ENCODE measurements around the gene CENPN.

CENPN gene

DNA sequence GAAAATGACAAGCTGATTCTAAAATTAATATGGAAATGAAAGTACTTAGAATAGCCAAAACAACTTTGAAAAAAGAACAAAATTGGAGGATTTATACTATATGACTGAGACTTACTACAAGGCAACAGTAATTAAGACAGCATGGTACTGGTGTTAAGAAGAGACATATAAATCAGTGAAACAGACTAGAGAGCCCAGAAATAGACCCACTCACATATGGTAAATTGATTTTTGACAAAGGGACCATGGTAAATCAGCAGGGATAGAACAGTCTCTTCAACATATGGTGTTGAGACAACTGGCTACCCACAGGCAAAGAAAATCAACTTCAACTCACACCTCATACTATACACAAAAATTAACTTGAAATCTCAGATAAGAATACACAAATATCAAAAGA is 13.2 kb upstream of the CENPN start:
- Histone ChIP-seq H3K36me3 (replicated peaks; ENCODE audit: insufficient read depth, low read length) (no peaks in the 10 kb centered on the region), H3K4me2 (ENCODE audit: low read depth, low read length) (no peak overlapping the region), H3K9ac (ENCODE audit: low read length) (no peak overlapping the region), H2AFZ (ENCODE audit: low read length) (no peak overlapping the region), H3F3A (ENCODE audit: insufficient read depth, low read length) (no peaks in the 10 kb centered on the region), H3K27ac (ENCODE audit: low read length) (no peak overlapping the region), H4K20me1 (ENCODE audit: insufficient read depth, low read length) (no peaks in the 10 kb centered on the region), H3K9me3 (replicated peaks; ENCODE audit: insufficient read depth, low read length) (no peaks in the 10 kb centered on the region), H3K79me2 (ENCODE audit: low read length) (peaks cover 77% of the 10 kb centered on the region), H3K4me3 (ENCODE audit: low read length) (no peak overlapping the region), H3K4me1 (ENCODE audit: low read length) (no peaks in the 10 kb centered on the region), H3K9me2 (replicated peaks; ENCODE audit: insufficient read depth, low read length) (no peaks in the 10 kb centered on the region), H3K27me3 (replicated peaks; ENCODE audit: insufficient read depth, low read length) (no peaks in the 10 kb centered on the region)
- no peak for DNase-seq
- TF ChIP-seq, protein P1, sequence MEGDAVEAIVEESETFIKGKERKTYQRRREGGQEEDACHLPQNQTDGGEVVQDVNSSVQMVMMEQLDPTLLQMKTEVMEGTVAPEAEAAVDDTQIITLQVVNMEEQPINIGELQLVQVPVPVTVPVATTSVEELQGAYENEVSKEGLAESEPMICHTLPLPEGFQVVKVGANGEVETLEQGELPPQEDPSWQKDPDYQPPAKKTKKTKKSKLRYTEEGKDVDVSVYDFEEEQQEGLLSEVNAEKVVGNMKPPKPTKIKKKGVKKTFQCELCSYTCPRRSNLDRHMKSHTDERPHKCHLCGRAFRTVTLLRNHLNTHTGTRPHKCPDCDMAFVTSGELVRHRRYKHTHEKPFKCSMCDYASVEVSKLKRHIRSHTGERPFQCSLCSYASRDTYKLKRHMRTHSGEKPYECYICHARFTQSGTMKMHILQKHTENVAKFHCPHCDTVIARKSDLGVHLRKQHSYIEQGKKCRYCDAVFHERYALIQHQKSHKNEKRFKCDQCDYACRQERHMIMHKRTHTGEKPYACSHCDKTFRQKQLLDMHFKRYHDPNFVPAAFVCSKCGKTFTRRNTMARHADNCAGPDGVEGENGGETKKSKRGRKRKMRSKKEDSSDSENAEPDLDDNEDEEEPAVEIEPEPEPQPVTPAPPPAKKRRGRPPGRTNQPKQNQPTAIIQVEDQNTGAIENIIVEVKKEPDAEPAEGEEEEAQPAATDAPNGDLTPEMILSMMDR (IDR thresholded peaks at IDR 0.05; ENCODE audit: low read length): no peak
- TF ChIP-seq EZH2phosphoT487 (IDR thresholded peaks at IDR 0.05; ENCODE audit: low read length) (no peak), EZH2 (optimal IDR thresholded peaks at IDR 0.05; ENCODE audit: low read depth, low read length) (no peak)

DNA sequence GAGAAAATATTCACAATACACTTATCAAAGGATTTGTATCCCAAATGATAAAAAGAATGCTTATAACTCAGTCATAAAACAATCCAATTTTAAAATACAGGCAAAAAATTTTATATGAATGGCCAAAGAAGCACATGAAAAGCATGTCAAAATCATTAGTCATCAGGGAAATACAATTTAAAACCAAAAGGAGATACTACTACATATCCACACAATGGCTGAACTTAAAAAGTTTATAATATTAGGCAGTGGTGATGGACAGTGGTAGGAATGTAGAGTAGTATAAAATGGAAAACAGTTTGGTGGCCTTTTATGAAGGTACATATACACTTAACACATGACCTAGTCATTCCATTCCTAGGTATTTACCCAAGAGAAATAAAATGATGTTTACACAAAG is 12.6 kb upstream of the CENPN start:
- no peak for DNase-seq
- no peak overlapping the region for H3K9ac ChIP-seq (ENCODE audit: low read length)
- no peaks in the 10 kb centered on the region for H4K20me1 ChIP-seq (ENCODE audit: insufficient read depth, low read length)
- no peaks in the 10 kb centered on the region for H3K9me2 ChIP-seq (replicated peaks; ENCODE audit: insufficient read depth, low read length)
- H2AFZ ChIP-seq (ENCODE audit: low read length): no peak overlapping the region
- H3K4me2 ChIP-seq (ENCODE audit: low read depth, low read length): no peak overlapping the region
- TF ChIP-seq EZH2phosphoT487 (IDR thresholded peaks at IDR 0.05; ENCODE audit: low read length): no peak
- no peak for TF ChIP-seq EZH2 (optimal IDR thresholded peaks at IDR 0.05; ENCODE audit: low read depth, low read length)
- TF ChIP-seq, protein P1 (IDR thresholded peaks at IDR 0.05; ENCODE audit: low read length): no peak
- H3F3A ChIP-seq (ENCODE audit: insufficient read depth, low read length): no peaks in the 10 kb centered on the region
- no peaks in the 10 kb centered on the region for H3K4me1 ChIP-seq (ENCODE audit: low read length)
- H3K79me2 ChIP-seq (ENCODE audit: low read length): peaks cover 84% of the 10 kb centered on the region
- H3K4me3 ChIP-seq (ENCODE audit: low read length): no peak overlapping the region
- no peaks in the 10 kb centered on the region for H3K9me3 ChIP-seq (replicated peaks; ENCODE audit: insufficient read depth, low read length)
- H3K27me3 ChIP-seq (replicated peaks; ENCODE audit: insufficient read depth, low read length): no peaks in the 10 kb centered on the region
- H3K27ac ChIP-seq (ENCODE audit: low read length): no peak overlapping the region
- H3K36me3 ChIP-seq (replicated peaks; ENCODE audit: insufficient read depth, low read length): no peaks in the 10 kb centered on the region

DNA sequence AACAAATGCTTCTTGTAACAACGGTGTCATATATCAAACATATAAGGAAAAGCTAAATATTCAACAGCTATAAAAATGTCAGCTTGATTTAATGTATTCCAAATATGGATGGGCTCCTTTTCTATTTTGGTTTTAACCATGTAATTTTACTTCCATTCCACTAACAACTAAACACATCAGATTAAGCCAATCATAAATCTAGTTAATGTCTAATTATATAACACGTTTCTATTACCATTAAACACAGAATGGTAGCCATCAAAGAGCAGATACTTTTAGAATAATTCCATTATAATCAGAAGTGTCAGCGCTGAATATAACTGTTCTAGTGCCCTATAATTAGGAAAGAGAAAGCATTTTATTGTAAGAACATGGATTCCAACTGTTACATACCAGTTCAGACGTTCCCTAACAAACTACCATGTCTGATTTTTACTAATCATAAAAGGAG is 10.3 kb upstream of the CENPN start:
- Histone ChIP-seq H3K9me2 (replicated peaks; ENCODE audit: insufficient read depth, low read length) (no peaks in the 10 kb centered on the region), H3K4me2 (ENCODE audit: low read depth, low read length) (no peak overlapping the region), H3K79me2 (ENCODE audit: low read length) (peaks cover 92% of the 10 kb centered on the region), H2AFZ (ENCODE audit: low read length) (no peak overlapping the region), H3K4me3 (ENCODE audit: low read length) (no peak overlapping the region), H3F3A (ENCODE audit: insufficient read depth, low read length) (no peaks in the 10 kb centered on the region), H3K9me3 (replicated peaks; ENCODE audit: insufficient read depth, low read length) (no peaks in the 10 kb centered on the region), H3K36me3 (replicated peaks; ENCODE audit: insufficient read depth, low read length) (no peaks in the 10 kb centered on the region), H3K9ac (ENCODE audit: low read length) (no peak overlapping the region), H3K27me3 (replicated peaks; ENCODE audit: insufficient read depth, low read length) (no peaks in the 10 kb centered on the region), H4K20me1 (ENCODE audit: insufficient read depth, low read length) (no peaks in the 10 kb centered on the region), H3K4me1 (ENCODE audit: low read length) (no peaks in the 10 kb centered on the region), H3K27ac (ENCODE audit: low read length) (no peak overlapping the region)
- TF ChIP-seq EZH2phosphoT487 (IDR thresholded peaks at IDR 0.05; ENCODE audit: low read length): no peak
- TF ChIP-seq, protein P1 (IDR thresholded peaks at IDR 0.05; ENCODE audit: low read length): no peak
- DNase-seq: no peak
